CD4-positive, alpha-beta T cell treated with Interferon alpha-2 for 1 hour (primary cell): ENCODE data around the gene TMEM106B.
"Not testable (repeated sequence)": the region's sequence is repeated elsewhere in the genome, so short reads cannot be mapped to it uniquely, and the experiment has no call there.

ENCODE experiments used
- DNase-seq, 2 donors: peaks; one replicate each; pipeline ENCODE4 v3.0.0-alpha.2; 2020 to 2022

Gene TMEM106B

GRCh38 chr7:12211054-12211710 lies at the start of gene TMEM106B:
TMEM106B (plus strand) TSS chr7:12211294; CDS start chr7:12214811, 3,517 bp downstream.
- DNase-seq, result peak; percentile 97 to 98

GRCh38 chr7:12162415-12163113 lies 48.5 kb upstream of the TMEM106B start:
- DNase-seq, result no peak

GRCh38 chr7:12168065-12168464 lies 43.0 kb upstream of the TMEM106B start:
- not testable (repeated sequence) for DNase-seq

- peak; percentile 23 to 67 for DNase-seq
Measured at GRCh38 chr7:12169981-12170820, 40.9 kb upstream of the TMEM106B start.

GRCh38 chr7:12173671-12174070 lies 37.4 kb upstream of the TMEM106B start:
- no peak for DNase-seq

- no peak for DNase-seq
Measured at GRCh38 chr7:12174931-12175330, 36.2 kb upstream of the TMEM106B start.

GRCh38 chr7:12178317-12178716 lies 32.8 kb upstream of the TMEM106B start:
- no peak for DNase-seq

- DNase-seq, result no peak
Measured at GRCh38 chr7:12194426-12194825, 16.7 kb upstream of the TMEM106B start.

GRCh38 chr7:12196386-12196785 lies 14.7 kb upstream of the TMEM106B start:
- DNase-seq, result no peak

GRCh38 chr7:12199363-12199762 lies 11.7 kb upstream of the TMEM106B start:
- DNase-seq, result no peak

- DNase-seq, result no peak
Measured at GRCh38 chr7:12207046-12207445, 4.0 kb upstream of the TMEM106B start.

GRCh38 chr7:12209221-12209620 lies 1.9 kb upstream of the TMEM106B start:
- DNase-seq, result no peak

- DNase-seq, result no peak
Measured at GRCh38 chr7:12210179-12211053, 678 bp upstream of the TMEM106B start.

- DNase-seq, result no peak
Measured at GRCh38 chr7:12211711-12212485, 804 bp downstream of the TMEM106B start.

GRCh38 chr7:12217311-12217710 lies 6.2 kb downstream of the TMEM106B start:
- no peak for DNase-seq

- no peak for DNase-seq
Measured at GRCh38 chr7:12220389-12221046, 9.4 kb downstream of the TMEM106B start.

GRCh38 chr7:12221414-12221813 lies 10.3 kb downstream of the TMEM106B start:
- no peak for DNase-seq

- peak in 1 of 2 donors; percentile 43 for DNase-seq
Measured at GRCh38 chr7:12222889-12223579, 11.9 kb downstream of the TMEM106B start.

- DNase-seq, result not testable (repeated sequence)
Measured at GRCh38 chr7:12225017-12225416, 13.9 kb downstream of the TMEM106B start.

GRCh38 chr7:12226756-12227155 lies 15.7 kb downstream of the TMEM106B start:
- DNase-seq, result no peak

- no peak for DNase-seq
Measured at GRCh38 chr7:12228024-12228423, 16.9 kb downstream of the TMEM106B start.
